ENCODE measurements around the gene CFAP107. TPM values are rescaled to one million over a fixed set of nuclear protein-coding genes. Genes with fewer than 3 reads are reported as not detected.

CFAP107 gene, protein sequence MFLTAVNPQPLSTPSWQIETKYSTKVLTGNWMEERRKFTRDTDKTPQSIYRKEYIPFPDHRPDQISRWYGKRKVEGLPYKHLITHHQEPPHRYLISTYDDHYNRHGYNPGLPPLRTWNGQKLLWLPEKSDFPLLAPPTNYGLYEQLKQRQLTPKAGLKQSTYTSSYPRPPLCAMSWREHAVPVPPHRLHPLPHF
- not detected in 2 replicates for total RNA-seq

DNA sequence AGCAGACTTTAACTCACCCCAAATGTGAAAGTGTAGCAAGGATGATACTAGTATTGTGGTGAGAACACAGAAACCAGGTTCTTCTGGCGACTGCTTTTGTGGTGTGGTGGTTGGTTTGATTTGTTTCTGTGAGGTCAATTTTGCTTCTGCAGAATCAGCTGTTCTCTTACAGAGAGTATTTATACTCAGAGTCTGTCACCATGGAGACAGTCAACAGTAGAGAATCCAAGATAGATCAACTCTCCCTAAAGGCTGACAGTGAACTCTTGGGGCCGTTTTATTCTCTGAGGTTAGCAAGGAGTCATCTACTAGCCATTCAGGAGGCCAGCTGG lies at the start of gene CFAP107:
Gene CFAP107, plus strand, starts transcription at position 209 of the 332 bp plus-strand sequence. CDS start 231 bp downstream, outside the sequence.

DNA sequence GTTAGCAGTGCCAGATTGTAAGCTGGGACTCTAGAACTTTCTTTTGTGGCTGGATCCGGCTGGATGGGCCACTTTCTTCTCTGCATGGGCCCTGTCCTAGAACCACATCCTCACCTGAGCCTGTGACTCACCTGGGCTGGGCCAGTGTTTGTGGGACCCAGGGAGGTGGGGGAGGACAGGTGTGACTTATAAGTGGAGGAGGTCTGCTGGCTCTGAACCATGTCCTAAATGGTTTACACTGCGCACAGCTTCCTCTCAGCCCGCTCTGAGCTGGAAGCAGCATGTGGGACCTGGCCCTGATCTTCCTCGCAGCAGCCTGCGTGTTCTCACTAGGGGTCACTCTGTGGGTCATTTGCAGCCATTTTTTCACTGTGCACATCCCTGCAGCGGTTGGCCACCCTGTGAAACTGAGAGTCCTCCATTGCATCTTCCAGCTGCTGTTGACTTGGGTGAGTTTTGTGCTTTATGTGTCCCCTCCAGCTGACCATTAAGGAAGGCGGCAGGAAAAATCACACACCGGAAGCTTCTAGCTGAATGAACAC lies 30.0 kb upstream of the CFAP107 start, which contains the start of gene AADACL3:
Gene AADACL3, plus strand, starts transcription at position 215 of the 542 bp plus-strand sequence. Its CDS starts 67 bp downstream, at position 282.

DNA sequence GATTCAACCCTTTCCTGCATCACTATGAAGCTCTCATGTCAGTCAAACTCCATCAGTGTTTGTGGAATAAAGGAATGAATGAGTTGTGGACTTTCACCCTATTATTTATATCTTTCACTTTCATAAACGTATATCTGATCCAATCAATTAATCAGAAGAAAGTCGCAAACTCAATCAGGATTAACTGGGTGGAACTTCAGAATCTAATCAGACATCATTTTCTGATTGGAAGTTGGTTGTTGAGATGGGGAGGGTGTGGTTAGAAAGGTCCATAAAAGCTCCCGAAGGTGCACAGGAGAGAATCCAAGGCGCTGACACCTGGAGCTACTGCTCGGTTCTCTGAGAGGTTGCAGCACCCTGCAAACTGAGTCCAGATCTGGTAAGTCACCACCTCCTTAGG lies 27.4 kb downstream of the CFAP107 start, which contains the start of gene PRAMEF12:
Gene PRAMEF12, plus strand, starts transcription at position 301 of the 400 bp plus-strand sequence. CDS start 1,130 bp downstream, outside the sequence.

DNA sequence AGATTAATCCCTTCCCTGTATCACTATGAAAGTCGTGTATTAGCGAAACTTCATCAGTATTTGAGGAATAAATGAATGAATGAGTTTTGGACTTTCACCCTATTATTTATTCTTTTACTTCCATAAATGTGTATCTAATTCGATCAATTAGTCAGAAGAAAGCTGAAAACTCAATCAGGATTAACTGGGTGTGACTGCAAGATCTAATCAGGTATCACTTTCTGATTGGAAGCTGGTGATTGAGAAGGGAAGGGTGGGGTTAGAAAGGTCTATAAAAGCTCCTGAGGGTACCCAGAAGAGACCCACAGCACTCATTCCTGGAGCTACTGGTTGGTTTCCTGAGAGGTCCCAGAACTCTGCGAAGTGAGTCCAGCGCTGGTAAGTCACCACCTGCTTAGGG lies 45.1 kb downstream of the CFAP107 start, which contains the start of gene PRAMEF1:
Gene PRAMEF1, plus strand, starts transcription at position 301 of the 400 bp plus-strand sequence. CDS start 1,831 bp downstream, outside the sequence.

Other genes with a start within 250 kb of the CFAP107 start
- gene DHRS3, start 128.0 kb upstream of the CFAP107 start, total RNA-seq: 2.2 and 7.0 TPM in 2 replicates
- not detected in 2 replicates for gene AADACL4, start 102.1 kb upstream of the CFAP107 start, total RNA-seq
- gene AADACL3, start 30.1 kb upstream of the CFAP107 start, total RNA-seq: not detected in 2 replicates
- under 0.01 TPM in 1 of 2 replicates, not detected in the other for gene PRAMEF12, start 27.5 kb downstream of the CFAP107 start, total RNA-seq
- not detected in 2 replicates for gene PRAMEF1, start 45.2 kb downstream of the CFAP107 start, total RNA-seq
- gene PRAMEF11, start 85.2 kb downstream of the CFAP107 start, total RNA-seq: not detected in 2 replicates
- gene HNRNPCL1, start 102.5 kb downstream of the CFAP107 start, total RNA-seq: not detected in 2 replicates
- gene PRAMEF2, start 110.9 kb downstream of the CFAP107 start, total RNA-seq: under 0.01 TPM in 1 of 2 replicates, not detected in the other
- gene PRAMEF4, start 140.0 kb downstream of the CFAP107 start, total RNA-seq: not detected in 2 replicates
- not detected in 2 replicates for gene PRAMEF10, start 152.1 kb downstream of the CFAP107 start, total RNA-seq
- not detected in 2 replicates for gene PRAMEF7, start 170.4 kb downstream of the CFAP107 start, total RNA-seq
- not detected in 2 replicates for gene PRAMEF6, start 201.4 kb downstream of the CFAP107 start, total RNA-seq

Data from subcutaneous preadipocyte (primary cell).